Urinary bladder (tissue), 4 donors: ENCODE results near the gene ERC2. TPM values are rescaled to one million over a fixed set of nuclear protein-coding genes. Genes with fewer than 3 reads are reported as not detected.

ENCODE experiments used
- DNase-seq: peaks from one replicate; pipeline ENCODE4 v3.0.0-alpha.2; 2015; ENCODE audit errors: extremely low spot score
- H3K27ac ChIP-seq: one replicate; pipeline ENCODE4 v1.5.1; 2013; ENCODE audit warnings: low read depth, mild to moderate bottlenecking, moderate library complexity
- H3K36me3 ChIP-seq: one replicate; pipeline ENCODE4 v1.6.1; 2013; ENCODE audit warnings: mild to moderate bottlenecking, moderate library complexity; ENCODE audit not compliant: insufficient read depth
- H3K4me1 ChIP-seq: one replicate; pipeline ENCODE4 v1.6.1; 2013; ENCODE audit warnings: mild to moderate bottlenecking, moderate library complexity; ENCODE audit not compliant: insufficient read depth
- H3K4me3 ChIP-seq: one replicate; pipeline ENCODE4 v1.5.1; 2013; ENCODE audit warnings: low read depth, low read length
- WGBS: extraction: QIAGEN DNeasy Blood & Tissue Kit; methylation state at CpG from one replicate; pipeline ENCODE4 v1.1.7; 2013; 5-methylcytosine and 5-hydroxymethylcytosine counted together
- polyA plus RNA-seq: library from polyadenylated mRNA; stranded (reverse); fragments of 200-250 nt; gene quantifications from one replicate; pipeline ENCODE4 v1.2.3, GENCODE V29; 2013
- total RNA-seq: library from RNA; depleted of rRNA; stranded (reverse); fragments of >200 nt; gene quantifications from one replicate; pipeline ENCODE4 v1.2.3, GENCODE V29; 2014
- donor health status: healthy with polysubstance abuse.
- donor health status: healthy.

ERC2 gene
- total and polyA plus RNA-seq, 2 donors = 0.49 to 3.0 TPM

GRCh38 chr3:55562700-55563099, 905.6 kb downstream of the ERC2 start:
- WGBS = 26% methylated on average over 1 of the region's 1 CpG

GRCh38 chr3:55559500-55560423, 908.5 kb downstream of the ERC2 start:
- H3K27ac ChIP-seq = no peak overlapping the region
- H3K36me3 ChIP-seq = no peaks in the 10 kb centered on the region
- no peak overlapping the region for H3K4me3 ChIP-seq
- DNase-seq = no peak
- 94% methylated on average over 7 of the region's 7 CpGs for WGBS
- H3K4me1 ChIP-seq = peaks cover 3% of the 10 kb centered on the region

More at GRCh38 chr3:55562700-55563099, 905.6 kb downstream of the ERC2 start:
- Histone ChIP-seq H3K27ac (no peak overlapping the region), H3K36me3 (no peaks in the 10 kb centered on the region), H3K4me3 (no peak overlapping the region), H3K4me1 (peaks cover 1% of the 10 kb centered on the region)
- DNase-seq = no peak

- Histone ChIP-seq H3K36me3 (no peaks in the 10 kb centered on the region), H3K4me3 (no peak overlapping the region), H3K27ac (no peak overlapping the region), H3K4me1 (peaks cover 3% of the 10 kb centered on the region)
- no peak for DNase-seq
- WGBS = 81% methylated on average over 1 of the region's 1 CpG
Observed at GRCh38 chr3:55558316-55558715, 910.0 kb downstream of the ERC2 start.

GRCh38 chr3:55557549-55557948, 910.7 kb downstream of the ERC2 start:
- Histone ChIP-seq H3K36me3 (no peaks in the 10 kb centered on the region), H3K4me3 (no peak overlapping the region), H3K27ac (no peak overlapping the region), H3K4me1 (peaks cover 3% of the 10 kb centered on the region)
- DNase-seq = no peak
- WGBS = 94% methylated on average over 1 of the region's 1 CpG

- peaks cover 5% of the 10 kb centered on the region for H3K4me1 ChIP-seq
- WGBS = 72% methylated on average over 4 of the region's 4 CpGs
- H3K27ac ChIP-seq = no peak overlapping the region
- H3K36me3 ChIP-seq = no peaks in the 10 kb centered on the region
- no peak for DNase-seq
- no peak overlapping the region for H3K4me3 ChIP-seq
Observed at GRCh38 chr3:55556619-55557537, 911.4 kb downstream of the ERC2 start.

- DNase-seq = no peak
- WGBS = 66% methylated on average over 6 of the region's 6 CpGs
- H3K27ac ChIP-seq = no peak overlapping the region
- H3K36me3 ChIP-seq = no peaks in the 10 kb centered on the region
- H3K4me3 ChIP-seq = no peak overlapping the region
- peaks cover 7% of the 10 kb centered on the region for H3K4me1 ChIP-seq
Observed at GRCh38 chr3:55555873-55556618, 912.2 kb downstream of the ERC2 start.

- no peak for DNase-seq
- Histone ChIP-seq H3K36me3 (no peaks in the 10 kb centered on the region), H3K27ac (no peak overlapping the region), H3K4me3 (no peak overlapping the region), H3K4me1 (peaks cover 6% of the 10 kb centered on the region)
- 67% methylated on average over 11 of the region's 11 CpGs for WGBS
Observed at GRCh38 chr3:55554634-55555425, 913.4 kb downstream of the ERC2 start.

GRCh38 chr3:55551644-55552043, 916.6 kb downstream of the ERC2 start:
- H3K36me3 ChIP-seq = no peaks in the 10 kb centered on the region
- no peak for DNase-seq
- 91% methylated on average over 3 of the region's 3 CpGs for WGBS
- no peak overlapping the region for H3K27ac ChIP-seq
- peaks cover 5% of the 10 kb centered on the region for H3K4me1 ChIP-seq
- H3K4me3 ChIP-seq = no peak overlapping the region

GRCh38 chr3:55549177-55549576, 919.1 kb downstream of the ERC2 start:
- peaks cover 5% of the 10 kb centered on the region for H3K4me1 ChIP-seq
- H3K4me3 ChIP-seq = no peak overlapping the region
- 61% methylated on average over 6 of the region's 6 CpGs for WGBS
- H3K27ac ChIP-seq = no peak overlapping the region
- DNase-seq = no peak
- no peaks in the 10 kb centered on the region for H3K36me3 ChIP-seq

- Histone ChIP-seq H3K27ac (no peak overlapping the region), H3K4me3 (no peak overlapping the region), H3K36me3 (no peaks in the 10 kb centered on the region), H3K4me1 (peaks cover 5% of the 10 kb centered on the region)
- no peak for DNase-seq
- WGBS = 88% methylated on average over 22 of the region's 22 CpGs
Observed at GRCh38 chr3:55546866-55547669, 921.2 kb downstream of the ERC2 start.

- H3K4me1 ChIP-seq = peaks cover 2% of the 10 kb centered on the region
- no peak for DNase-seq
- no peak overlapping the region for H3K4me3 ChIP-seq
- 83% methylated on average over 6 of the region's 6 CpGs for WGBS
- H3K36me3 ChIP-seq = no peaks in the 10 kb centered on the region
- H3K27ac ChIP-seq = no peak overlapping the region
Observed at GRCh38 chr3:55545995-55546394, 922.3 kb downstream of the ERC2 start.

GRCh38 chr3:55544219-55544618, 924.0 kb downstream of the ERC2 start:
- Histone ChIP-seq H3K4me1 (peaks cover 2% of the 10 kb centered on the region), H3K4me3 (no peak overlapping the region), H3K27ac (no peak overlapping the region), H3K36me3 (no peaks in the 10 kb centered on the region)
- 42% methylated on average over 3 of the region's 3 CpGs for WGBS
- no peak for DNase-seq
